CD4-positive, alpha-beta T cell treated with Interleukin-15 for 1 hour (primary cell): ENCODE measurements around the gene EML4.
A peak's percentile ranks its signal among the peaks of the same experiment; 100 is the strongest.

Experiments used
- DNase-seq: peaks from one replicate; pipeline ENCODE4 v3.0.0-alpha.2; 2020

The EML4 gene

DNA sequence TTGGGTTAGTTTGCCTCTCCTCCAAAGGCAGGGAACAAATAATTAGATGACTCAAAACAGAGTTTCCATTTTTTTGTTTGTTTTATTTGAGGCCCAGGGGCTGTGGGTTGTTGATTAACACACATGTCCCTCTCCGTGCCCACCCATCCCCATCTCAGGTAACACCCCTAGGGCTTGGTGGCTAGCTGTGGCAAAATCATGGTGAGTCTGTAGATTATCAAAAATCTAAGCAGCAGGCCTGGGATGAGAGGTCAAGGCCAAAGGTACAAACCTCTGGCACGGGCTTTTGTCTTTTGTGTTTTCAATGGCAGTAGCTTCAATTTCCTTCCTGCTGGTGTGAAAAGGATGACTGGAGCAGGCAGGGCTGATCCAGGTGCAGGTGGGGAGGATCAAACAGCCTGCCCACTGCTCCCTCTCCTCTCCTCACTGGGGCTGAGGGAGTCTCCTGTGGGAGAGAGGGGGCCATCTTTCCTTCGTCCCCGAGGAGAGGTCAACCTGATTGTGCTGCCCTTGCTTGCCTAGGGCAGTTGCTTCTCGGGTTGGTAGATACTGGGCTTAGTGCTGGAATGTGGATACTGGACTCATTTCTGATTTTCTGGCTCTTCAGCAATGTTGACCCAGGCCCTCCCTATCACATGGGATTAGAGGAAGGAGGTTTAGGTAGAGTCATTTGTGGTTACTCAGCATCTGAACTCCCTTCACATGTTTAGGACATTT, 31.9 kb upstream of the EML4 start:
- no peak for DNase-seq

DNA sequence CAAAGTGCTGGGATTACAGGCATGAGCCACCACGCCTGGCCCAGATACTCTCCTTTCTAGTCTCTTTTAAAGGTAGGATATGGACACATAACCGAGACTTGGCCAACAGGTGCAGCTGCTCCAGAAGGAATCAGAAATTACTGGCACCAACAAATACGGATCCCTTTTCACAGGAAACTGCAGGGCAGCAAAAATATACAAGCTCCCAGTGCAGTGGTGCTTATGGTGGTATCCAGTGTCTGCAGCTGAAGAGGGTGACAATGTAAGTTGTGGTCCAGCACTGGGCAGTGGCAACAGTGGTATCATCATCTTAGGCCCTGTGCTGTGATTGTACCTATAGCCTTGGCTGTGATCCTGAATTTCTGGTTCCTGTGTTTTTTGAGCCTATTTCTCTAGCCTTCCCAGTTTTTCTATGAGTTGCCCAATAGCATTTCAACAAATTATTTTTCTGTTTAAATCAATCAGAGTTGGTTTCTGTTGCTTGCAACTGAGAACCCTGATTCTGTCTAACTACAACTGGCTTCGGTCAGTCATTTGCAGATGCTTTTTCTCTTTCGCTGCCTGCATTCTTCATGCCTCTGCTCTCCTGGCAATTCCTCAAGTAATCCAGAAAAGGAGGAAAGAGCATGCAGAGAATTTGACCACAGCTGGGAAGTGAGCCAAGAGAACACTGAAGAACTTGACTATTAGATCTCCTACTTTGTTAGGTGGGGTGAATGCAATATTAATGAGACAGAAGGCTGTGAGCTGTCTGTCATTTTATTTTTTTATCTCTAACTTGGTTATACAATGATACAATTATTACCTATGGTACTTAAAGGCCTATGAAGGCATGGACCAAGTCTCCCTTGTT, 30.8 kb upstream of the EML4 start:
- DNase-seq, result no peak

- DNase-seq, result no peak
Measured at GRCh38 chr2:42139101-42139500, 30.1 kb upstream of the EML4 start.

DNA sequence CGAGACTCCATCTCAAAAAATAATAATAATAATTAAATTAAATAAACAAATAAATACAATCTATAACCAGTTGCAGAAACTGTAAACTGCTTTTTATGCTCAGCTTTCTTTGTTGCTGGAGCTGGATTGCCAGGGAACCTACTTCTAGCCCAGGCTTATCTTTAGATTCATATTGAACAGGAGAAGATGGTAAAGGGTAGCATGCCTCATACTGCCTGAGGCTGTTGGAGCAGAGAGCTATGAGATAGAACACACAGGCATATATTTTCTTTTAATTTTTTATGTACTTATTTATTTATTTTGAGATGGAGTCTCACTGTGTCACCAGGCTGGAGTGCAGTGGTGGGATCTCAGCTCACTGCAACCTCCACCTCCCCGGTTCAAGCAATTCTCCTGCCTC, 28.7 kb upstream of the EML4 start:
- DNase-seq, result no peak

DNA sequence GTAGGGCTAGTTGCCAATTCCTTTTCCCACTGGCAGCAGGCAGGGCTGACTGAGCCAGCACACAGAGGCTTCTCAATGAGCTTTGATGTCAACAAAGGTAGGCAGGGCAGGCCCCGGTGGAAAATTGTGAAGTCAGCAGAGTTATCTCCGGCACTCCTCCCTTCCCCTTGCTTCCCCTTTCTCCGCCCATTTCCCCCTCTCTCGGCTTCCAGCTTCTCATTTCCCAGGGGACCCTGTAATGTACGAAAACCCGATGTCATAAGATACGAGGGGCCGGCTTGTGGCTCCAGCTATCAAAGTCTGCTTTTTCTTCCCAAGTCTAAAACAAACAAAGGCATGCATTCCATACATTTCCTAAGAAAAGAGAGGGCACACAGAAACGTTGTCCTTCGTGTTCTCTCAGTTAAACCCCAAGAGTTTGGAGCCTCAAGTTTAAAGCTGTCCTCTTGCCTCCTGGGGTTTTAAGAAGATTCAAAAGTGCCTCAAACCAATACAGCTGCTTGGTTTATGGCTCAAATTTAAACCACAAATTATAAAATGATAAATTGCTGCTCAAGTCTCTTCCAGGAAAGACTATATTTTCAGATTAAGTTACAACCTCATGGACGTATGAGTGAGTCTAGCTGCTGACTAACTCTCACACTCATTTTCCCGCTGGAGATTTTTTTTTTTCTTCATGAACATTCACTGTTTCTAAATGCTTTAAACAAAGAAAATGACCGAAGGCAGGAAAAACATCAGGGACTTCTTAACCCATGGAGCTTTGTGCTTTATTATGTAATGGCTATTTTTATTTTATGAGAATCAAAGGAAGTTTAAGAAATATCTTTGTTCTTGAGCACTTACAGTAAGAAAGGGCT, 27.2 kb upstream of the EML4 start:
- peak; percentile 31 for DNase-seq

GRCh38 chr2:42142547-42143184, 26.5 kb upstream of the EML4 start:
- no peak for DNase-seq

GRCh38 chr2:42147641-42148274, 21.4 kb upstream of the EML4 start:
- no peak for DNase-seq

DNA sequence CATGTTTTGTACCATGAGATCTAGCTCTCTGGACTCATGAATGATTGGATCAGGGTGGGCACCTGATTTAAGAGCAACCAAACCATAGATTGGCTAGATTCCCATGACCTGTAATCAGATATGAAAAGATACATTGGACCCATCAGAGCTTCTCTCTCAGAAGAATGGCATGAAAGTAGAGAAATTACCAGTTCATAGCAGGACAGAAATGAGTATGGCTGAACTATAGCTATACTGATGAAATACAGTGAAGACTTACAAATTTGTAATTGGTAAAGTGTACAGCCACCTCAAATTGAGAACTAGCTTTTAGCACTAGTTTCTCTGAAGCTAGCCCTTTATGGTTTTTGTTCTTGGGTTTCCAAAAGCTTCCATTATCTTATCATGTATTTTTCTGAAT, 19.0 kb upstream of the EML4 start:
- DNase-seq, result no peak

DNA sequence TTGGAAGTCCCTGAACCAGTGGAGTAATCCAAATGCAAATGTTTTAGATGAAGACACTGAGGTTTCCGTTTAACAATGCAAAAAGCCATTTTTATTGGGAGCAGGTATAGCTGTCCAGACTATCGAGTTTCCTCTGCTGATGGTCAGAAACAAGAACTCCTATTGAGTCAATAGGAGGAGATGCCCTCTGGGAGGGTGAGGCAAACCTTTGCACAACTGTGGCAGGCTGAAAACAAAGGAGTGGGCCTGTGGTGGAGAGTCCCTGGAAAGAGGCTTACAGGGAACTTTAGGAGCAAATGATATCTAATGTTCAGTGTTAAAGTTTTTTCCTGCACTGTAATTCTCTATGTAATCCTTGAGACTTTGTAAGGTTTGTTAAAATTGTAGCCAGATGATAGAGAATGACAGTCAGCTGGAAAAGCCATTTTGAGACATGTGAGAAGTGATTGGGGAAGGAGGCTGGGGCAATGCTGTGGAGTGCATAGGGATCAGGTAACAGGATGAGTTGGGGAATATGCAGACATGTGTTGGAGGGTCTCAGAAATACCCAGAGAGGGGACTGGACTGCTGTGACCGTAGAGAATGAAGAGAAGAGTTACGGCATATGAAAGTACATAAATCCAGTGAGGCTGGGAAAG, 15.1 kb upstream of the EML4 start:
- no peak for DNase-seq

- no peak for DNase-seq
Measured at GRCh38 chr2:42156721-42157120, 12.4 kb upstream of the EML4 start.

DNA sequence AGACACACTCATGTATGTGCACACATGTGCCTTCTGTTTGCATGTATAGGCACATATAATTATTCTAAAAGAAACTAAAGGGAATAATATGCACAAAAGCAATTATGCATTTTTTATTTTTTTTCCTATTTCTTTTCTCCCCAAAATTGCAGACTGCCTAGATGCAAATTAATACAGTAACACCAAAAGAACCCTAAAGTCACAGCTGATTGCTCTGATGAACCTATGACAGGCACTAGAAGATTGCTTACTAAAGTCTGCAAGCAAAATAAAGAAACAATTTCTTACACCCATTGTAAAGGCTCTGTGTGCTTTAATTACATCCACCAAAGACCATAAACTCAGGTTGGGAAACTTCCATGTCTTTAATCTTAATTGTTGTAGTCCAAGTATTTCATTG, 7.7 kb upstream of the EML4 start:
- no peak for DNase-seq

DNA sequence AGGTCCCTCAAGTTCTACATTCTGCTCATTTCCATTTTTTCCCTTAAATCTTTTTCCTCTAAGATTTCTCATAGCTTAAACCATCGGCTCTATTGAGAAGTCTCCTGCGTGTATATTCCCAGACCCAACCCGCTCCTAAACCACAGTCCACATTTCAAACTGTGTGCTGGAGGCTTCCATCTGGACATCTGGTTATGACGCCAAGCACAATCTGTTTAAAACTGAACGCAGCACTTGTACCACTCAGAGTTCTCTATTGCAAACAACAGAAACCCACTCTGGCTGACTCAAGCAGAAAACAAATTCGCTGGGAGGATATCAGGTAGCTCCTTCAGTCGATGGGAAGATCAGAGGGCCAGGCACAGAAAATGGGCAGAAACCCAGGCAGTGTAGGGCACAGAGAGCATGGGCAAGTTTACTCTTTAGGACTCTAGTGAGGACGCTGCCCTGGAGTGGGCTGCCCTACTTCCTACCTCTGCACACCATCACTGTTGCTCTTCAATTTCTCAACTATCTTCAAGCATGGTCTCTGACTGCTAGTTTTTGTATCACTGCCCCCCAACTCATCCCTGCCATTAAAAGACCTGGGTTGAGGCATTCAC, 5.6 kb upstream of the EML4 start:
- DNase-seq, result no peak

DNA sequence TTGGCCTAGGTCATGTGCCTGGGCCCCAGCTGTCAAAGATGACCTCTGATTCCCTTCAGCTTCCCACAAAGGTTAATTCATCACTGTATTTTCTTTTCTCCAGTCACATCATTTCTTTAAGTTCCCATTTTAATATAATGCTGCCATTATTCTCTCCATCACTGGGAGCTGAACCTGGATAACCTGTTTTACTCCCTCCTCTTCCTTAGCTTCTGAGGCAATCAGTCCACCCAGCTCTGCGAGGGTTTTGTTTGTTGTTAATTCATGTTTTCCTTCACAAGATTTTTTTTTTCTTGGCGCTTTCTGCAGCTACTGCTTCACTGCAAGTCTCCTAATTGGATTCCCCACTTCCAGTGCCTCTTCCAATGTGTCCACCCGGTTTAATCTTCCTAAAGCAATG, 5.1 kb upstream of the EML4 start:
- no peak for DNase-seq

DNA sequence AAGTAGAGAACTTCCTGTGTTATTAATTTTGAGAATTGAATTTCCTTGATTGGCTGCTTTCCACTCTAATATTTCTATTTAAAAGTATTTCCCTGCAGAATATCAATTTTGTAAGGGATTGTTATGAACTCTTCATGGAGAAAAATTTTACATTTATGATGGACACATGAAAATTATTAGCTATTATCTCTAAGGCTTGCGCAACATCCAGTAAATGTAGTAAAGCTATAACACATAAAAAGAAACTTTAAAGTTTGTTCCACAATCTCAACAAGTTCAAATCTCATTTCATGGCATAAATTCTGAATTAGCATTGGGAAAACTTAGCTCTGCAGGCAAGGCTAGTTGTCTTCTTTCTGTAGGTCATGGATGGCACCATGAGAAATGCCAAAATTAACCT, 4.2 kb upstream of the EML4 start:
- DNase-seq, result no peak

GRCh38 chr2:42167458-42167857, 1.7 kb upstream of the EML4 start:
- DNase-seq, result no peak

DNA sequence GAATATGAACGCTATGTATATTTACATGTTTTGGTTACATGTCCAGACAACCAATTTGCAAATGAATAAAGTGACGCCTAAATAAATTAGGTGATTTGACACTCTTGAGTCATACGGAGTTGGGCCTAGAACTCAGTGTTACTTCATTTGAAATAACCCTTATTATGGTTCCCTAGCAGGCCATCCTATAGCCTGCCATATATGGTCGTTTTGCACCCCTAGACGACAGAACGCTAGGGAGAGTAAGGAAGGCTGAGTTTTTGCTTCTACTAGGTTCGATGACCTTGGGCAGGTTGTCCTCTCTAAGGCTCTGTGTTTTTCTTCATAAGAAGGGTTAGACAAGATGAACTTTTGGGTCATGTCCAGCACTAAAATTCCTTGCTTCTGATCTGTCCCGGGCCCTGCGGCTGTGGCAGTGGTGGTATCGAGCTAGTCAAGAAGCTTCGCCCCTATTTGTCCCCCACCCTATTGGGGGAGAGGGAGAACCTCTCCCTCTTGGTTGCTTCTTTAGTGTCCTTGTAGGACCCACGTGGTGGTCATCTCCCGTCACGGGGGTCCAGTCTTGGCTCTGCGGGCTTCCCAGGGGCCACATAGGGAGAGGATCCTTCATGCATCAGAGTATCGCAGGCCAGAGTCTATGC, 574 bp upstream of the EML4 start:
- DNase-seq, result no peak

GRCh38 chr2:42169874-42170521, 845 bp downstream of the EML4 start:
- no peak for DNase-seq

DNA sequence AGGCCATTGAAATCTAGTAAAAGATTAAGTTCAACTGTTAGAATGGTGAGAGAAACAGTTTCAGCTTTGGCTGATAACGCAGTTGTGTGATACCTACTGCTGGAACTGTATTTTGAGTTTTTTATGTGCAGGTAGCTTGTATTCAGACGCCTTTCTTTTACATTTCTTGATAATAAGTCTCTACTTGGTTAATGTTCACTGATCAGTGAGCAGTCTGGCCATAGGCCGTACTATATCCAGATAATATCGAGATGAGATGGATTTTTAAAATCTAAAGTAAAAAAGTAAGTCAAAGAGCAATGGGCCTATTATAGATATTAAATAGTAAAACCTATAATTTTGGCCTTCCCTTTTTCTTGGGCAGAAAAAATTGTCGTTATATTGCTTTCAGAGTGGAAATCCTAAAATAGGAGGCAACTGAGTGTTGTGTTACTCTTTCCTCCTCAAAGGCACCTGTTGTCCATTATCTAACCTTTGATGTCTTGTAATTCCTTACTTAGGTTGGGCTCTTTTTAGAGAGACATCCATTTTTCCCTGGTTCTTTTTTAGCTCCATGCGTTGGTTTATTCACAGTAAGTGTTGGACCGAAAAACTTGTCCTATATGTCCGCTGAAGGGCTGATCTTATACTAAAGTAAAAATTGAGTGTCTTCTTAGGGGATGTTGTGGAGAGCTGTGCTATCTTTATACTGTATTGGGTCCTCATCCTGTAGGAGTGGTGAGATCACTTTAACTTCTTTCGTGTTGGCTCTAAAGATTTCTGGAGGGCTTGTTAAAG, 1.7 kb downstream of the EML4 start:
- DNase-seq, result no peak

- DNase-seq, result no peak
Measured at GRCh38 chr2:42171396-42171980, 2.3 kb downstream of the EML4 start.
